HG03139 (cell line): ENCODE measurements around the gene S100A7.
"Not testable (repeated sequence)": the region's sequence is repeated elsewhere in the genome, so short reads cannot be mapped to it uniquely, and the experiment has no call there.

ENCODE experiments used
- ATAC-seq: cut with Tn5 transposase; IDR thresholded peaks from one replicate; pipeline ENCODE4 v1.9.1; 2021; ENCODE audit not compliant: unreplicated experiment

The S100A7 gene

GRCh38 chr1:153476491-153477093, 16.1 kb upstream of the S100A7 start:
- no peak for ATAC-seq

GRCh38 chr1:153475282-153475681, 14.8 kb upstream of the S100A7 start:
- ATAC-seq, result no peak

GRCh38 chr1:153474347-153474746, 13.9 kb upstream of the S100A7 start:
- no peak for ATAC-seq

- ATAC-seq, result no peak
Measured at GRCh38 chr1:153470707-153471106, 10.3 kb upstream of the S100A7 start.

GRCh38 chr1:153466908-153467307, 6.5 kb upstream of the S100A7 start:
- no peak for ATAC-seq

GRCh38 chr1:153465811-153466636, 5.6 kb upstream of the S100A7 start:
- no peak for ATAC-seq

GRCh38 chr1:153462741-153463140, 2.3 kb upstream of the S100A7 start:
- not testable (repeated sequence) for ATAC-seq

GRCh38 chr1:153459655-153460054, 796 bp downstream of the S100A7 start:
- no peak for ATAC-seq

GRCh38 chr1:153456396-153456795, 4.1 kb downstream of the S100A7 start:
- ATAC-seq, result no peak

- not testable (repeated sequence) for ATAC-seq
Measured at GRCh38 chr1:153448851-153449250, 11.6 kb downstream of the S100A7 start.

GRCh38 chr1:153447498-153448170, 12.8 kb downstream of the S100A7 start:
- ATAC-seq, result no peak

GRCh38 chr1:153444078-153444477, 16.4 kb downstream of the S100A7 start:
- ATAC-seq, result no peak

GRCh38 chr1:153443486-153443885, 17.0 kb downstream of the S100A7 start:
- no peak for ATAC-seq

- ATAC-seq, result no peak
Measured at GRCh38 chr1:153441238-153441755, 19.2 kb downstream of the S100A7 start.

GRCh38 chr1:153439273-153439672, 21.2 kb downstream of the S100A7 start:
- no peak for ATAC-seq

- no peak for ATAC-seq
Measured at GRCh38 chr1:153438599-153438998, 21.9 kb downstream of the S100A7 start.

- no peak for ATAC-seq
Measured at GRCh38 chr1:153437236-153437635, 23.2 kb downstream of the S100A7 start.

- no peak for ATAC-seq
Measured at GRCh38 chr1:153434746-153435455, 25.6 kb downstream of the S100A7 start.

- no peak for ATAC-seq
Measured at GRCh38 chr1:153432874-153433681, 27.4 kb downstream of the S100A7 start.

- ATAC-seq, result no peak
Measured at GRCh38 chr1:153431928-153432327, 28.5 kb downstream of the S100A7 start.
